OCI-LY7 (cell line): ENCODE results near the gene TPO.

Experiments used
- EZH2phosphoT487 ChIP-seq: fragments of 200-600 bp; sonication (generic); IDR thresholded peaks from 2 replicates; pipeline ENCODE4 v1.6.1; 2018; ENCODE audit warnings: low read depth, borderline replicate concordance, mild to moderate bottlenecking, mixed run types, antibody characterized with exemption, low read length, moderate library complexity, mixed read lengths
- TF ChIP-seq, protein P1 (sequence below): fragments of 200-600 bp; sonication (generic); conservative IDR thresholded peaks from 2 replicates; pipeline ENCODE4 v1.5.1; 2014; ENCODE audit warnings: mild to moderate bottlenecking, antibody characterized with exemption, low read length, moderate library complexity, mixed read lengths

- TF ChIP-seq, protein P1, sequence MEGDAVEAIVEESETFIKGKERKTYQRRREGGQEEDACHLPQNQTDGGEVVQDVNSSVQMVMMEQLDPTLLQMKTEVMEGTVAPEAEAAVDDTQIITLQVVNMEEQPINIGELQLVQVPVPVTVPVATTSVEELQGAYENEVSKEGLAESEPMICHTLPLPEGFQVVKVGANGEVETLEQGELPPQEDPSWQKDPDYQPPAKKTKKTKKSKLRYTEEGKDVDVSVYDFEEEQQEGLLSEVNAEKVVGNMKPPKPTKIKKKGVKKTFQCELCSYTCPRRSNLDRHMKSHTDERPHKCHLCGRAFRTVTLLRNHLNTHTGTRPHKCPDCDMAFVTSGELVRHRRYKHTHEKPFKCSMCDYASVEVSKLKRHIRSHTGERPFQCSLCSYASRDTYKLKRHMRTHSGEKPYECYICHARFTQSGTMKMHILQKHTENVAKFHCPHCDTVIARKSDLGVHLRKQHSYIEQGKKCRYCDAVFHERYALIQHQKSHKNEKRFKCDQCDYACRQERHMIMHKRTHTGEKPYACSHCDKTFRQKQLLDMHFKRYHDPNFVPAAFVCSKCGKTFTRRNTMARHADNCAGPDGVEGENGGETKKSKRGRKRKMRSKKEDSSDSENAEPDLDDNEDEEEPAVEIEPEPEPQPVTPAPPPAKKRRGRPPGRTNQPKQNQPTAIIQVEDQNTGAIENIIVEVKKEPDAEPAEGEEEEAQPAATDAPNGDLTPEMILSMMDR = no peak
- TF ChIP-seq EZH2phosphoT487 = no peak
These were observed 40.3 kb downstream of the TPO start for GRCh38 chr2:1453561-1453960.
